Duodenal mucosa (tissue), 2 donors: ENCODE measurements around the gene ANKRD24.
"Not testable (repeated sequence)": the region's sequence is repeated elsewhere in the genome, so short reads cannot be mapped to it uniquely, and the experiment has no call there.

ENCODE experiments used
- H3K27ac ChIP-seq: one replicate; pipeline ENCODE4 v1.7.0; 2013; ENCODE audit warnings: low read depth, low read length
- H3K27me3 ChIP-seq, 2 donors: one replicate each; pipeline ENCODE4 v1.7.0; 2013; ENCODE audit warnings: low read length in 2 of 2, control low read depth in 1 of 2; ENCODE audit not compliant: insufficient read depth in 2 of 2, control insufficient read depth in 1 of 2
- H3K36me3 ChIP-seq, 2 donors: one replicate each; pipeline ENCODE4 v1.7.0; 2013; ENCODE audit warnings: low read length in 2 of 2, control low read depth in 1 of 2; ENCODE audit not compliant: insufficient read depth in 2 of 2, control insufficient read depth in 1 of 2
- H3K4me1 ChIP-seq, 2 donors: one replicate each; pipeline ENCODE4 v1.7.0; 2013; ENCODE audit warnings: low read length in 2 of 2, control low read depth in 1 of 2; ENCODE audit not compliant: insufficient read depth in 2 of 2, control insufficient read depth in 1 of 2
- H3K4me3 ChIP-seq, 2 donors: one replicate each; pipeline ENCODE4 v1.7.0; 2013; ENCODE audit warnings: low read length in 2 of 2, low read depth in 1 of 2
- H3K9ac ChIP-seq, 2 donors: one replicate each; pipeline ENCODE4 v1.7.0; 2013; ENCODE audit warnings: low read length in 2 of 2, low read depth in 1 of 2
- H3K9me3 ChIP-seq, 2 donors: one replicate each; pipeline ENCODE4 v1.7.0; 2013; ENCODE audit warnings: low read length in 2 of 2, control low read depth in 1 of 2; ENCODE audit not compliant: control insufficient read depth in 1 of 2

Gene ANKRD24

GRCh38 chr19:4184718-4185352 lies 2.3 kb downstream of the ANKRD24 start:
- Histone ChIP-seq H3K27ac (no peak overlapping the region), H3K27me3 (no peaks in the 10 kb centered on the region), H3K4me1 (peaks cover 12 to 26% of the 10 kb centered on the region in 2 donors), H3K4me3 (no peak overlapping the region), H3K9me3 (no peaks in the 10 kb centered on the region), H3K36me3 (peaks cover 0 to 7% of the 10 kb centered on the region in 2 donors), H3K9ac (no peak overlapping the region)

- H3K4me1 ChIP-seq = peaks cover 8 to 22% of the 10 kb centered on the region in 2 donors
- no peak overlapping the region for H3K4me3 ChIP-seq
- peaks cover 0 to 2% of the 10 kb centered on the region in 2 donors for H3K36me3 ChIP-seq
- no peaks in the 10 kb centered on the region for H3K9me3 ChIP-seq
- no peaks in the 10 kb centered on the region for H3K27me3 ChIP-seq
- no peak overlapping the region for H3K27ac ChIP-seq
- no peak overlapping the region for H3K9ac ChIP-seq
Observed at GRCh38 chr19:4185413-4186086, 3.1 kb downstream of the ANKRD24 start.

- H3K9ac ChIP-seq = no peak overlapping the region
- no peaks in the 10 kb centered on the region for H3K36me3 ChIP-seq
- no peaks in the 10 kb centered on the region for H3K9me3 ChIP-seq
- H3K4me1 ChIP-seq = peaks cover under 1 to 14% of the 10 kb centered on the region in 2 donors
- no peaks in the 10 kb centered on the region for H3K27me3 ChIP-seq
- no peak overlapping the region for H3K27ac ChIP-seq
- H3K4me3 ChIP-seq = no peak overlapping the region
Observed at GRCh38 chr19:4186087-4186993, 3.9 kb downstream of the ANKRD24 start.

GRCh38 chr19:4187313-4188122 lies 5.0 kb downstream of the ANKRD24 start:
- Histone ChIP-seq H3K9me3 (no peaks in the 10 kb centered on the region), H3K27me3 (no peaks in the 10 kb centered on the region), H3K27ac (no peak overlapping the region), H3K9ac (no peak overlapping the region), H3K4me3 (no peak overlapping the region), H3K36me3 (no peaks in the 10 kb centered on the region), H3K4me1 (peaks cover 0 to 6% of the 10 kb centered on the region in 2 donors)

GRCh38 chr19:4189641-4190040 lies 7.2 kb downstream of the ANKRD24 start:
- H3K9me3 ChIP-seq = no peaks in the 10 kb centered on the region
- H3K36me3 ChIP-seq = no peaks in the 10 kb centered on the region
- no peak overlapping the region for H3K9ac ChIP-seq
- no peak overlapping the region for H3K4me3 ChIP-seq
- H3K4me1 ChIP-seq = peaks cover 0 to 3% of the 10 kb centered on the region in 2 donors
- no peaks in the 10 kb centered on the region for H3K27me3 ChIP-seq
- H3K27ac ChIP-seq = no peak overlapping the region

- H3K9me3 ChIP-seq, H3K4me3 ChIP-seq, H3K27ac ChIP-seq, H3K36me3 ChIP-seq, H3K4me1 ChIP-seq, H3K9ac ChIP-seq: not testable (repeated sequence)
- H3K27me3 ChIP-seq = peaks cover 11% of the 10 kb centered on the region in 2 donors
Observed at GRCh38 chr19:4192537-4192936, 10.0 kb downstream of the ANKRD24 start.

- Histone ChIP-seq H3K27ac (no peak overlapping the region), H3K9ac (no peak overlapping the region), H3K4me1 (no peaks in the 10 kb centered on the region), H3K4me3 (no peak overlapping the region), H3K27me3 (peaks cover 21 to 23% of the 10 kb centered on the region in 2 donors), H3K9me3 (no peaks in the 10 kb centered on the region), H3K36me3 (no peaks in the 10 kb centered on the region)
Observed at GRCh38 chr19:4194353-4194752, 11.9 kb downstream of the ANKRD24 start.

- no peaks in the 10 kb centered on the region for H3K9me3 ChIP-seq
- H3K27me3 ChIP-seq = peaks cover 25 to 31% of the 10 kb centered on the region in 2 donors
- H3K4me1 ChIP-seq = peaks cover 0 to 4% of the 10 kb centered on the region in 2 donors
- no peaks in the 10 kb centered on the region for H3K36me3 ChIP-seq
- no peak overlapping the region for H3K9ac ChIP-seq
- no peak overlapping the region for H3K27ac ChIP-seq
- H3K4me3 ChIP-seq = no peak overlapping the region
Observed at GRCh38 chr19:4196009-4196408, 13.5 kb downstream of the ANKRD24 start.

GRCh38 chr19:4196587-4197148 lies 14.2 kb downstream of the ANKRD24 start:
- Histone ChIP-seq H3K36me3 (no peaks in the 10 kb centered on the region), H3K27me3 (peaks cover 25 to 36% of the 10 kb centered on the region in 2 donors), H3K9me3 (no peaks in the 10 kb centered on the region), H3K9ac (no peak overlapping the region), H3K4me3 (no peak overlapping the region), H3K27ac (no peak overlapping the region), H3K4me1 (peaks cover 0 to 4% of the 10 kb centered on the region in 2 donors)
